Measurements from ENCODE around the gene ST8SIA4.

ST8SIA4 gene

GRCh38 chr5:100828898-100829356 is 74.2 kb downstream of the ST8SIA4 start:
- no peak overlapping the region for H3K4ac ChIP-seq (ENCODE audit: low read length)
- no peak overlapping the region for H3K18ac ChIP-seq (ENCODE audit: low read length)
- H2BK15ac ChIP-seq (ENCODE audit: low read length), result no peak overlapping the region
- no peak overlapping the region for H3K4me2 ChIP-seq (ENCODE audit: insufficient read depth, low read length, poor library complexity, severe bottlenecking)
- H3K4me3 ChIP-seq (ENCODE audit: low read length in 2 of 2), result no peak overlapping the region
- H3K27ac ChIP-seq (replicated peaks; ENCODE audit: low read length), result no peak overlapping the region
- no peak overlapping the region for H3K23ac ChIP-seq (ENCODE audit: low read depth, low read length, poor library complexity)
- WGBS, 2 donors (ENCODE audit: extremely low coverage in 2 of 2, insufficient read length in 2 of 2, insufficient replicate concordance in 1 of 2), result no CpG with 5 or more reads among the region's 9 CpGs
- H4K91ac ChIP-seq (ENCODE audit: low read depth, low read length, poor library complexity), result no peak overlapping the region
- no peak overlapping the region for H2AFZ ChIP-seq (ENCODE audit: low read length)
- DNase-seq (ENCODE audit: low spot score), result no peak
- no peaks in the 10 kb centered on the region for H3K27me3 ChIP-seq (ENCODE audit: control insufficient read depth in 3 of 3, insufficient read depth in 3 of 3, low read depth in 1 of 3, low read length in 3 of 3)
- H3K14ac ChIP-seq (ENCODE audit: low read length), result no peak overlapping the region
- H3K4me1 ChIP-seq (ENCODE audit: control insufficient read depth in 2 of 2, insufficient read depth in 1 of 2, low read depth in 1 of 2, low read length in 2 of 2), result peaks cover 0 to 24% of the 10 kb centered on the region in 2 donors
- no peak overlapping the region for H4K8ac ChIP-seq (ENCODE audit: low read depth, low read length)
- no peaks in the 10 kb centered on the region for H3K79me1 ChIP-seq (ENCODE audit: low read depth, low read length)
- no peak overlapping the region for H2AK5ac ChIP-seq (ENCODE audit: low read depth, low read length)
- H3K9me3 ChIP-seq (replicated peaks in 1 of 2; ENCODE audit: control insufficient read depth in 2 of 2, insufficient read depth in 1 of 2, low read depth in 1 of 2, low read length in 2 of 2), result peaks cover 0 to 4% of the 10 kb centered on the region in 2 donors
- no peak overlapping the region for H2BK5ac ChIP-seq (ENCODE audit: low read length)
- no peak overlapping the region for H2BK120ac ChIP-seq (ENCODE audit: low read depth, low read length)
- H3K36me3 ChIP-seq (replicated peaks in 1 of 2; ENCODE audit: control insufficient read depth in 2 of 2, insufficient read depth in 2 of 2, low read length in 2 of 2), result peaks cover 0 to 15% of the 10 kb centered on the region in 2 donors
- no peak overlapping the region for H2BK12ac ChIP-seq (ENCODE audit: low read length)
- no peak overlapping the region for H3K9ac ChIP-seq (ENCODE audit: low read depth, low read length, poor library complexity)

- Histone ChIP-seq H3K27me3 (ENCODE audit: control insufficient read depth in 3 of 3, insufficient read depth in 3 of 3, low read depth in 1 of 3, low read length in 3 of 3) (no peaks in the 10 kb centered on the region), H3K9me3 (replicated peaks in 1 of 2; ENCODE audit: control insufficient read depth in 2 of 2, insufficient read depth in 1 of 2, low read depth in 1 of 2, low read length in 2 of 2) (peaks cover 0 to 4% of the 10 kb centered on the region in 2 donors), H3K79me1 (ENCODE audit: low read depth, low read length) (no peaks in the 10 kb centered on the region), H2BK12ac (ENCODE audit: low read length) (no peak overlapping the region), H3K4ac (ENCODE audit: low read length) (no peak overlapping the region), H3K4me2 (ENCODE audit: insufficient read depth, low read length, poor library complexity, severe bottlenecking) (no peak overlapping the region), H3K36me3 (replicated peaks in 1 of 2; ENCODE audit: control insufficient read depth in 2 of 2, insufficient read depth in 2 of 2, low read length in 2 of 2) (peaks cover 0 to 9% of the 10 kb centered on the region in 2 donors), H4K91ac (ENCODE audit: low read depth, low read length, poor library complexity) (no peak overlapping the region), H3K18ac (ENCODE audit: low read length) (no peak overlapping the region), H2BK5ac (ENCODE audit: low read length) (no peak overlapping the region), H4K8ac (ENCODE audit: low read depth, low read length) (no peak overlapping the region), H3K14ac (ENCODE audit: low read length) (no peak overlapping the region), H3K9ac (ENCODE audit: low read depth, low read length, poor library complexity) (no peak overlapping the region), H3K27ac (replicated peaks; ENCODE audit: low read length) (no peak overlapping the region), H2AFZ (ENCODE audit: low read length) (peak overlapping the region; percentile 39), H3K23ac (ENCODE audit: low read depth, low read length, poor library complexity) (no peak overlapping the region), H2AK5ac (ENCODE audit: low read depth, low read length) (no peak overlapping the region), H2BK15ac (ENCODE audit: low read length) (no peak overlapping the region), H3K4me1 (ENCODE audit: control insufficient read depth in 2 of 2, insufficient read depth in 1 of 2, low read depth in 1 of 2, low read length in 2 of 2) (peaks cover 0 to 24% of the 10 kb centered on the region in 2 donors), H2BK120ac (ENCODE audit: low read depth, low read length) (no peak overlapping the region), H3K4me3 (ENCODE audit: low read length in 2 of 2) (no peak overlapping the region)
- DNase-seq (ENCODE audit: low spot score), result no peak
- WGBS, 2 donors (ENCODE audit: extremely low coverage in 2 of 2, insufficient read length in 2 of 2, insufficient replicate concordance in 1 of 2), result no CpG with 5 or more reads among the region's 7 CpGs
These were observed 74.8 kb downstream of the ST8SIA4 start for GRCh38 chr5:100828071-100828897.

DNA sequence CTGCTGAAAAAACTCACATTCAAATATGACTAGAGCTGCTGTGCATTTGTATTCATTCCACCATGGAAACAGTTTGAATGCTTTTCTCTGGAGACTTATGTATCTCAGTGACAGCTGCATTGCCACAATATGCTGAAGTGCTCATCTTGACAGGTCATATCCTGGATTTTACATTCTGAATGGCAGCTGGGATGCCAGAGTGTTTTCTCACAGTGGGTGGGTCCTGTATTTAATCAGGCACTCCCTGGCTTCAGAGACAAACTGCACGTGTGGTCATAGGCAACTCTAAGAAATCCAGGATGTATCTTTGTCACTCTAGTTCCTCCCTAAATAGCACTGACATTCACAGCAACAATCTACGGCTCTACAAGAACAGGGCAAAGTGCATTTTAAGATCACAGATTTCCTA is 75.6 kb downstream of the ST8SIA4 start:
- H2BK12ac ChIP-seq (ENCODE audit: low read length), result no peak overlapping the region
- no peak overlapping the region for H2BK120ac ChIP-seq (ENCODE audit: low read depth, low read length)
- H3K27me3 ChIP-seq (ENCODE audit: control insufficient read depth in 3 of 3, insufficient read depth in 3 of 3, low read depth in 1 of 3, low read length in 3 of 3), result no peaks in the 10 kb centered on the region
- H3K27ac ChIP-seq (replicated peaks; ENCODE audit: low read length), result no peak overlapping the region
- no peak overlapping the region for H4K8ac ChIP-seq (ENCODE audit: low read depth, low read length)
- H3K14ac ChIP-seq (ENCODE audit: low read length), result no peak overlapping the region
- no peak overlapping the region for H3K23ac ChIP-seq (ENCODE audit: low read depth, low read length, poor library complexity)
- no peak overlapping the region for H3K4me2 ChIP-seq (ENCODE audit: insufficient read depth, low read length, poor library complexity, severe bottlenecking)
- no peak overlapping the region for H3K4me3 ChIP-seq (ENCODE audit: low read length in 2 of 2)
- no peaks in the 10 kb centered on the region for H3K79me1 ChIP-seq (ENCODE audit: low read depth, low read length)
- no peak overlapping the region for H3K4ac ChIP-seq (ENCODE audit: low read length)
- WGBS, 2 donors (ENCODE audit: extremely low coverage in 2 of 2, insufficient read length in 2 of 2, insufficient replicate concordance in 1 of 2), result no CpG with 5 or more reads among the region's 2 CpGs
- no peak overlapping the region for H2BK5ac ChIP-seq (ENCODE audit: low read length)
- no peak overlapping the region for H4K91ac ChIP-seq (ENCODE audit: low read depth, low read length, poor library complexity)
- H3K9me3 ChIP-seq (replicated peaks in 1 of 2; ENCODE audit: control insufficient read depth in 2 of 2, insufficient read depth in 1 of 2, low read depth in 1 of 2, low read length in 2 of 2), result peaks cover 0 to 4% of the 10 kb centered on the region in 2 donors
- no peak overlapping the region for H2AFZ ChIP-seq (ENCODE audit: low read length)
- no peak overlapping the region for H2BK15ac ChIP-seq (ENCODE audit: low read length)
- no peak overlapping the region for H2AK5ac ChIP-seq (ENCODE audit: low read depth, low read length)
- no peak for DNase-seq (ENCODE audit: low spot score)
- peaks cover 0 to 24% of the 10 kb centered on the region in 2 donors for H3K4me1 ChIP-seq (ENCODE audit: control insufficient read depth in 2 of 2, insufficient read depth in 1 of 2, low read depth in 1 of 2, low read length in 2 of 2)
- no peak overlapping the region for H3K18ac ChIP-seq (ENCODE audit: low read length)
- peaks cover 0 to 8% of the 10 kb centered on the region in 2 donors for H3K36me3 ChIP-seq (replicated peaks in 1 of 2; ENCODE audit: control insufficient read depth in 2 of 2, insufficient read depth in 2 of 2, low read length in 2 of 2)
- H3K9ac ChIP-seq (ENCODE audit: low read depth, low read length, poor library complexity), result no peak overlapping the region

- H3K18ac ChIP-seq (ENCODE audit: low read length), result no peak overlapping the region
- H2BK120ac ChIP-seq (ENCODE audit: low read depth, low read length), result no peak overlapping the region
- H3K9ac ChIP-seq (ENCODE audit: low read depth, low read length, poor library complexity), result no peak overlapping the region
- H3K27me3 ChIP-seq (ENCODE audit: control insufficient read depth in 3 of 3, insufficient read depth in 3 of 3, low read depth in 1 of 3, low read length in 3 of 3), result no peaks in the 10 kb centered on the region
- no peak overlapping the region for H2AFZ ChIP-seq (ENCODE audit: low read length)
- no peak overlapping the region for H2AK5ac ChIP-seq (ENCODE audit: low read depth, low read length)
- no CpG with 5 or more reads among the region's 2 CpGs for WGBS, 2 donors (ENCODE audit: extremely low coverage in 2 of 2, insufficient read length in 2 of 2, insufficient replicate concordance in 1 of 2)
- H2BK12ac ChIP-seq (ENCODE audit: low read length), result no peak overlapping the region
- H3K79me1 ChIP-seq (ENCODE audit: low read depth, low read length), result no peaks in the 10 kb centered on the region
- H2BK5ac ChIP-seq (ENCODE audit: low read length), result no peak overlapping the region
- H3K23ac ChIP-seq (ENCODE audit: low read depth, low read length, poor library complexity), result no peak overlapping the region
- no peak for DNase-seq (ENCODE audit: low spot score)
- no peak overlapping the region for H3K4ac ChIP-seq (ENCODE audit: low read length)
- peaks cover 0 to 8% of the 10 kb centered on the region in 2 donors for H3K36me3 ChIP-seq (replicated peaks in 1 of 2; ENCODE audit: control insufficient read depth in 2 of 2, insufficient read depth in 2 of 2, low read length in 2 of 2)
- no peak overlapping the region for H3K4me3 ChIP-seq (ENCODE audit: low read length in 2 of 2)
- H2BK15ac ChIP-seq (ENCODE audit: low read length), result no peak overlapping the region
- H3K14ac ChIP-seq (ENCODE audit: low read length), result no peak overlapping the region
- H4K91ac ChIP-seq (ENCODE audit: low read depth, low read length, poor library complexity), result no peak overlapping the region
- peaks cover 0 to 24% of the 10 kb centered on the region in 2 donors for H3K4me1 ChIP-seq (ENCODE audit: control insufficient read depth in 2 of 2, insufficient read depth in 1 of 2, low read depth in 1 of 2, low read length in 2 of 2)
- H4K8ac ChIP-seq (ENCODE audit: low read depth, low read length), result no peak overlapping the region
- peaks cover 0 to 4% of the 10 kb centered on the region in 2 donors for H3K9me3 ChIP-seq (replicated peaks in 1 of 2; ENCODE audit: control insufficient read depth in 2 of 2, insufficient read depth in 1 of 2, low read depth in 1 of 2, low read length in 2 of 2)
- H3K27ac ChIP-seq (replicated peaks; ENCODE audit: low read length), result no peak overlapping the region
- no peak overlapping the region for H3K4me2 ChIP-seq (ENCODE audit: insufficient read depth, low read length, poor library complexity, severe bottlenecking)
These were observed 76.9 kb downstream of the ST8SIA4 start for GRCh38 chr5:100826133-100826532.

Measured in neuronal stem cell (in vitro differentiated cells).